Esophagus squamous epithelium (tissue), 4 donors: ENCODE data around the gene CXCR1.

Experiments
- CTCF ChIP-seq, 6 experiments: fragments of 450-650 bp in 4 of 6; fragments of 200-600 bp in 2 of 6; sonication (generic) in 2 of 6; IDR thresholded peaks; one replicate each; pipeline ENCODE4 v1.5.1; 2016 to 2019; ENCODE audit warnings: antibody characterized with exemption in 6 of 6, mild to moderate bottlenecking in 4 of 6, moderate library complexity in 4 of 6
- POLR2A ChIP-seq, 4 donors: fragments of 450-650 bp; IDR thresholded peaks; one replicate each; pipeline ENCODE4 v1.6.1; 2017; ENCODE audit warnings: antibody characterized with exemption in 4 of 4, mild to moderate bottlenecking in 4 of 4, moderate library complexity in 3 of 4

- TF ChIP-seq CTCF (IDR thresholded peaks at IDR 0.05) (peak in 1 of 6 experiments; percentile 28), POLR2A (IDR thresholded peaks at IDR 0.05) (no peak)
Observed at GRCh38 chr2:218128781-218129457, 37.8 kb downstream of the CXCR1 start.
